GM12878 (cell line): Measurements from ENCODE around the gene WNT7A. TPM values are rescaled to one million over a fixed set of nuclear protein-coding genes. Genes with fewer than 3 reads are reported as not detected.

Source experiments
- ATAC-seq: fragments of 200-7000 bp; cut with Tn5 transposase; 3 replicates; pipeline ENCODE4 v1.9.1; 2020; ENCODE audit warnings: mild to moderate bottlenecking, moderate library complexity
- BruUV-seq: library from RNA; stranded (reverse); fragments of 400-500 nt; replicated peaks from 2 replicates; lab custom pipeline; 2021; lab: Mats Ljungman, UMichigan
- CTCF ChIA-PET: fragments of 300-600 bp; sonication (Branson Sonifier 250); formaldehyde crosslinking; extraction: SDS; loops from one replicate; lab custom pipeline; 2021; ENCODE audit warnings: inconsistent platforms; lab: Yijun Ruan, JAX
- POLR2A ChIA-PET: fragments of 350-600 bp; formaldehyde crosslinking; extraction: SDS; loops from one replicate; lab custom pipeline; 2021; ENCODE audit warnings: inconsistent platforms; lab: Charles Lee
- RAD21 ChIA-PET: fragments of 300-600 bp; sonication (Branson Sonifier 250); formaldehyde crosslinking; loops from one replicate; lab custom pipeline; 2023; ENCODE audit warnings: antibody characterized with exemption; ENCODE audit not compliant: unreplicated experiment; lab: Charles Lee
- SMC1A ChIA-PET: fragments of 300-600 bp; sonication (Branson Sonifier 250); formaldehyde crosslinking; loops from one replicate; lab custom pipeline; 2023; ENCODE audit not compliant: unreplicated experiment, uncharacterized antibody; lab: Charles Lee
- DNase-seq: peaks from one replicate; pipeline ENCODE4 v3.0.0-alpha.2; 2011; ENCODE audit warnings: low read depth, low spot score
- FAIRE-seq: peaks from 3 replicates; lab custom pipeline; 2011; peaks lifted over from hg19 to GRCh38; lab: Jason Lieb, UNC
- H2AFZ ChIP-seq: 2 replicates; pipeline ENCODE4 v1.6.0; 2011; ENCODE audit warnings: low read depth, low read length, control low read depth; ENCODE audit not compliant: control insufficient read depth
- H3K27ac ChIP-seq: 2 replicates; pipeline ENCODE4 v1.5.1; 2011; ENCODE audit warnings: control low read depth; ENCODE audit not compliant: control insufficient read depth, insufficient read depth
- H3K27me3 ChIP-seq, 2 experiments: replicated peaks in 1 of 2; 2 replicates each; pipeline versions ENCODE4 v1.6.0 to v1.6.1; 2011; ENCODE audit warnings: low read length in 1 of 2; ENCODE audit not compliant: control insufficient read depth in 2 of 2, insufficient read depth in 2 of 2
- H3K36me3 ChIP-seq, 2 experiments: 2 replicates each; pipeline ENCODE4 v1.5.1; 2011; ENCODE audit warnings: low read length in 1 of 2; ENCODE audit not compliant: control insufficient read depth in 2 of 2, insufficient read depth in 2 of 2
- H3K4me1 ChIP-seq: 2 replicates; pipeline ENCODE4 v1.6.1; 2011; ENCODE audit warnings: mild to moderate bottlenecking, low read length, moderate library complexity, mixed read lengths; ENCODE audit not compliant: control insufficient read depth, insufficient read depth
- H3K4me2 ChIP-seq: 2 replicates; pipeline ENCODE4 v1.6.0; 2011; ENCODE audit warnings: control low read depth; ENCODE audit not compliant: control insufficient read depth, insufficient read depth
- H3K4me3 ChIP-seq: fragments of 200-600 bp; sonication (generic); 2 replicates; pipeline ENCODE4 v1.5.1; 2016
- H3K79me2 ChIP-seq: 2 replicates; pipeline ENCODE4 v1.6.0; 2011; ENCODE audit warnings: low read length; ENCODE audit not compliant: control insufficient read depth, insufficient read depth
- H3K9ac ChIP-seq: 2 replicates; pipeline ENCODE4 v1.8.0; 2011; ENCODE audit warnings: low read length, control low read depth, mixed read lengths; ENCODE audit not compliant: control insufficient read depth, insufficient read depth
- H3K9me3 ChIP-seq: replicated peaks from 3 replicates; pipeline ENCODE4 v1.5.1; 2011; ENCODE audit warnings: mild to moderate bottlenecking, low read length; ENCODE audit not compliant: control insufficient read depth, insufficient read depth
- H4K20me1 ChIP-seq: 2 replicates; pipeline ENCODE4 v1.6.0; 2011; ENCODE audit not compliant: control insufficient read depth, insufficient read depth
- ATF7 ChIP-seq: fragments of 450-650 bp; IDR thresholded peaks from 2 replicates; pipeline ENCODE4 v1.6.1; 2016; ENCODE audit warnings: low read depth, mild to moderate bottlenecking
- CREB1 ChIP-seq: IDR thresholded peaks from 2 replicates; pipeline ENCODE4 v1.6.1; 2012; ENCODE audit warnings: low read depth, mild to moderate bottlenecking, inconsistent platforms
- FOXM1 ChIP-seq: IDR thresholded peaks from 2 replicates; pipeline ENCODE4 v1.6.1; 2012; ENCODE audit warnings: low read depth, mild to moderate bottlenecking, inconsistent platforms, low read length, moderate library complexity
- IKZF1 ChIP-seq: fragments of 450-650 bp; conservative IDR thresholded peaks from 2 replicates; pipeline ENCODE4 v1.6.1; 2017; ENCODE audit warnings: antibody characterized with exemption, mild to moderate bottlenecking
- IRF4 ChIP-seq: IDR thresholded peaks from 2 replicates; pipeline ENCODE4 v1.6.1; 2011; ENCODE audit warnings: low read depth, low read length
- KDM1A ChIP-seq: fragments of 200-600 bp; sonication (generic); IDR thresholded peaks from 2 replicates; pipeline ENCODE4 v1.6.1; 2016; ENCODE audit warnings: borderline replicate concordance
- NR2C2 ChIP-seq: IDR thresholded peaks from 2 replicates; pipeline ENCODE4 v1.6.1; 2011; ENCODE audit warnings: borderline replicate concordance, low read depth; ENCODE audit not compliant: control insufficient read depth, insufficient read length
- PML ChIP-seq: IDR thresholded peaks from 2 replicates; pipeline ENCODE4 v1.6.1; 2012; ENCODE audit warnings: low read length, inconsistent platforms
- RAD21 ChIP-seq: IDR thresholded peaks from 2 replicates; pipeline ENCODE4 v1.6.1; 2011; ENCODE audit warnings: mild to moderate bottlenecking, low read depth, low read length, moderate library complexity; ENCODE audit not compliant: insufficient read depth
- TARDBP ChIP-seq: IDR thresholded peaks from 2 replicates; pipeline ENCODE4 v1.6.1; 2016; ENCODE audit warnings: borderline replicate concordance
- YBX1 ChIP-seq: fragments of 450-650 bp; IDR thresholded peaks from 2 replicates; pipeline ENCODE4 v1.6.1; 2016; ENCODE audit warnings: antibody characterized with exemption
- ZNF217 ChIP-seq: fragments of 450-650 bp; IDR thresholded peaks from 2 replicates; pipeline ENCODE4 v1.6.1; 2017; ENCODE audit warnings: antibody characterized with exemption, mild to moderate bottlenecking
- ZZZ3 ChIP-seq: IDR thresholded peaks from 2 replicates; pipeline ENCODE4 v1.6.1; 2011; ENCODE audit warnings: low read depth; ENCODE audit not compliant: control insufficient read depth, insufficient read length
- WGBS: methylation state at CpG from one replicate; pipeline ENCODE4 v1.1.6; 2016; ENCODE audit warnings: low lambda C conversion rate; ENCODE audit not compliant: insufficient replicate concordance, insufficient coverage; ENCODE audit errors: missing lambda C conversion rate; 5-methylcytosine and 5-hydroxymethylcytosine counted together
- in situ Hi-C: fragments of 300-500 bp; cut with MboI; formaldehyde crosslinking; loops from 9 replicates; pipeline ENCODE4 v1.14.3; 2018; ENCODE audit warnings: mixed read lengths
- intact Hi-C: fragments of 100-400 bp; cut with micrococcal nuclease; formaldehyde crosslinking; loops from one replicate; pipeline ENCODE4 v1.14.2; 2022; ENCODE audit not compliant: unreplicated experiment
- polyA plus RNA-seq, 11 experiments: library from polyadenylated mRNA; depleted of rRNA in 4 of 11; unstranded in 6 of 11; stranded (reverse) in 5 of 11; fragments of >200 nt; fragmentation: Nextera tagmentation in 4 of 11; fragmentation: Illumina TruSeq in 1 of 11; extraction: Ambion mirVana in 4 of 11; extraction: Trizol in 1 of 11; gene quantifications; 1 replicate in 1 of 11; 2 replicates in 10 of 11; pipeline versions ENCODE4 v1.2.1 to v1.2.3, GENCODE V29; 2011 to 2016; ENCODE audit warnings: inconsistent platforms in 2 of 11, missing spikeins in 2 of 11, low read depth in 1 of 11
- total RNA-seq, 4 experiments: library from RNA; depleted of rRNA in 3 of 4; stranded (reverse); fragments of >200 nt in 3 of 4; fragmentation: Illumina TruSeq in 1 of 4; extraction: Trizol in 1 of 4; gene quantifications; 2 replicates each; pipeline versions ENCODE4 v1.2.1 to v1.2.3, GENCODE V29; 2013 to 2021
- TF ChIP-seq, protein P1 (sequence below): fragments of 450-650 bp; IDR thresholded peaks from 2 replicates; pipeline ENCODE4 v1.6.1; 2017; ENCODE audit warnings: antibody characterized with exemption, mild to moderate bottlenecking, moderate library complexity
- TF ChIP-seq, protein P2 (sequence below): IDR thresholded peaks from 2 replicates; pipeline ENCODE4 v1.6.1; 2012; ENCODE audit warnings: mild to moderate bottlenecking, low read depth, low read length
- TF ChIP-seq, protein P3 (sequence below): fragments of 450-650 bp; IDR thresholded peaks from 2 replicates; pipeline ENCODE4 v1.6.1; 2017; ENCODE audit warnings: mild to moderate bottlenecking, low read depth, inconsistent platforms; ENCODE audit not compliant: poor library complexity, severe bottlenecking

WNT7A gene
- total and polyA plus RNA-seq, 10 of the 15 experiments (the other 5 are each of a cell fraction or from before 2014, with no cell fraction given): 0.08 TPM; not detected in 9

- TF ChIP-seq, protein P1, sequence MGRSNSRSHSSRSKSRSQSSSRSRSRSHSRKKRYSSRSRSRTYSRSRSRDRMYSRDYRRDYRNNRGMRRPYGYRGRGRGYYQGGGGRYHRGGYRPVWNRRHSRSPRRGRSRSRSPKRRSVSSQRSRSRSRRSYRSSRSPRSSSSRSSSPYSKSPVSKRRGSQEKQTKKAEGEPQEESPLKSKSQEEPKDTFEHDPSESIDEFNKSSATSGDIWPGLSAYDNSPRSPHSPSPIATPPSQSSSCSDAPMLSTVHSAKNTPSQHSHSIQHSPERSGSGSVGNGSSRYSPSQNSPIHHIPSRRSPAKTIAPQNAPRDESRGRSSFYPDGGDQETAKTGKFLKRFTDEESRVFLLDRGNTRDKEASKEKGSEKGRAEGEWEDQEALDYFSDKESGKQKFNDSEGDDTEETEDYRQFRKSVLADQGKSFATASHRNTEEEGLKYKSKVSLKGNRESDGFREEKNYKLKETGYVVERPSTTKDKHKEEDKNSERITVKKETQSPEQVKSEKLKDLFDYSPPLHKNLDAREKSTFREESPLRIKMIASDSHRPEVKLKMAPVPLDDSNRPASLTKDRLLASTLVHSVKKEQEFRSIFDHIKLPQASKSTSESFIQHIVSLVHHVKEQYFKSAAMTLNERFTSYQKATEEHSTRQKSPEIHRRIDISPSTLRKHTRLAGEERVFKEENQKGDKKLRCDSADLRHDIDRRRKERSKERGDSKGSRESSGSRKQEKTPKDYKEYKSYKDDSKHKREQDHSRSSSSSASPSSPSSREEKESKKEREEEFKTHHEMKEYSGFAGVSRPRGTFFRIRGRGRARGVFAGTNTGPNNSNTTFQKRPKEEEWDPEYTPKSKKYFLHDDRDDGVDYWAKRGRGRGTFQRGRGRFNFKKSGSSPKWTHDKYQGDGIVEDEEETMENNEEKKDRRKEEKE: no peak
- TF ChIP-seq CREB1 (no peak), TARDBP (no peak)
These were observed 54.0 kb downstream of the WNT7A start (continued) for GRCh38 chr3:13825821-13826220.

- 6% methylated on average over 3 of the region's 3 CpGs for WGBS
- H3K36me3 ChIP-seq: no peaks in the 10 kb centered on the region
- in situ Hi-C loops: no loop called here
- H3K79me2 ChIP-seq: no peaks in the 10 kb centered on the region
- H4K20me1 ChIP-seq: no peaks in the 10 kb centered on the region
- ChIA-PET SMC1A (interaction anchor here (1.7 kb wide), 1 partner anchor 19 kb away, joined by 6 read pairs; no protein-coding TSS in a partner anchor), POLR2A (no interaction called here), CTCF (no interaction called here), RAD21 (no interaction called here)
- no peak for ATAC-seq
- no peak overlapping the region for H3K9ac ChIP-seq
- no peaks in the 10 kb centered on the region for H3K4me1 ChIP-seq
- no TSS peak for BruUV-seq
- no peak overlapping the region for H3K27ac ChIP-seq
- no peaks in the 10 kb centered on the region; the same call in 2 of the 3 replicates for H3K9me3 ChIP-seq
- H3K27me3 ChIP-seq: no peaks in the 10 kb centered on the region
- H3K4me3 ChIP-seq: no peak overlapping the region
- intact Hi-C loops: no loop called here
- no peak overlapping the region for H2AFZ ChIP-seq
- no peak for DNase-seq
- no peak for FAIRE-seq
- TF ChIP-seq PML (no peak), FOXM1 (no peak), KDM1A (no peak), NR2C2 (no peak), ZZZ3 (no peak), ZNF217 (no peak), IKZF1 (no peak), YBX1 (no peak), IRF4 (no peak), ATF7 (no peak), RAD21 (no peak)
- TF ChIP-seq, protein P2, sequence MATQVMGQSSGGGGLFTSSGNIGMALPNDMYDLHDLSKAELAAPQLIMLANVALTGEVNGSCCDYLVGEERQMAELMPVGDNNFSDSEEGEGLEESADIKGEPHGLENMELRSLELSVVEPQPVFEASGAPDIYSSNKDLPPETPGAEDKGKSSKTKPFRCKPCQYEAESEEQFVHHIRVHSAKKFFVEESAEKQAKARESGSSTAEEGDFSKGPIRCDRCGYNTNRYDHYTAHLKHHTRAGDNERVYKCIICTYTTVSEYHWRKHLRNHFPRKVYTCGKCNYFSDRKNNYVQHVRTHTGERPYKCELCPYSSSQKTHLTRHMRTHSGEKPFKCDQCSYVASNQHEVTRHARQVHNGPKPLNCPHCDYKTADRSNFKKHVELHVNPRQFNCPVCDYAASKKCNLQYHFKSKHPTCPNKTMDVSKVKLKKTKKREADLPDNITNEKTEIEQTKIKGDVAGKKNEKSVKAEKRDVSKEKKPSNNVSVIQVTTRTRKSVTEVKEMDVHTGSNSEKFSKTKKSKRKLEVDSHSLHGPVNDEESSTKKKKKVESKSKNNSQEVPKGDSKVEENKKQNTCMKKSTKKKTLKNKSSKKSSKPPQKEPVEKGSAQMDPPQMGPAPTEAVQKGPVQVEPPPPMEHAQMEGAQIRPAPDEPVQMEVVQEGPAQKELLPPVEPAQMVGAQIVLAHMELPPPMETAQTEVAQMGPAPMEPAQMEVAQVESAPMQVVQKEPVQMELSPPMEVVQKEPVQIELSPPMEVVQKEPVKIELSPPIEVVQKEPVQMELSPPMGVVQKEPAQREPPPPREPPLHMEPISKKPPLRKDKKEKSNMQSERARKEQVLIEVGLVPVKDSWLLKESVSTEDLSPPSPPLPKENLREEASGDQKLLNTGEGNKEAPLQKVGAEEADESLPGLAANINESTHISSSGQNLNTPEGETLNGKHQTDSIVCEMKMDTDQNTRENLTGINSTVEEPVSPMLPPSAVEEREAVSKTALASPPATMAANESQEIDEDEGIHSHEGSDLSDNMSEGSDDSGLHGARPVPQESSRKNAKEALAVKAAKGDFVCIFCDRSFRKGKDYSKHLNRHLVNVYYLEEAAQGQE: no peak
- TF ChIP-seq, protein P3, sequence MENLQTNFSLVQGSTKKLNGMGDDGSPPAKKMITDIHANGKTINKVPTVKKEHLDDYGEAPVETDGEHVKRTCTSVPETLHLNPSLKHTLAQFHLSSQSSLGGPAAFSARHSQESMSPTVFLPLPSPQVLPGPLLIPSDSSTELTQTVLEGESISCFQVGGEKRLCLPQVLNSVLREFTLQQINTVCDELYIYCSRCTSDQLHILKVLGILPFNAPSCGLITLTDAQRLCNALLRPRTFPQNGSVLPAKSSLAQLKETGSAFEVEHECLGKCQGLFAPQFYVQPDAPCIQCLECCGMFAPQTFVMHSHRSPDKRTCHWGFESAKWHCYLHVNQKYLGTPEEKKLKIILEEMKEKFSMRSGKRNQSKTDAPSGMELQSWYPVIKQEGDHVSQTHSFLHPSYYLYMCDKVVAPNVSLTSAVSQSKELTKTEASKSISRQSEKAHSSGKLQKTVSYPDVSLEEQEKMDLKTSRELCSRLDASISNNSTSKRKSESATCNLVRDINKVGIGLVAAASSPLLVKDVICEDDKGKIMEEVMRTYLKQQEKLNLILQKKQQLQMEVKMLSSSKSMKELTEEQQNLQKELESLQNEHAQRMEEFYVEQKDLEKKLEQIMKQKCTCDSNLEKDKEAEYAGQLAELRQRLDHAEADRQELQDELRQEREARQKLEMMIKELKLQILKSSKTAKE: no peak
- no peak overlapping the region for H3K4me2 ChIP-seq
These were observed 54.6 kb downstream of the WNT7A start for GRCh38 chr3:13825311-13825579.
